Measurements from ENCODE around the gene COL3A1.

The COL3A1 gene

GRCh38 chr2:189012351-189012750 is 38.2 kb downstream of the COL3A1 start:
- no peak overlapping the region for H3K27ac ChIP-seq
- CTCF ChIA-PET, result no interaction called here
- POLR2A ChIA-PET (ENCODE audit: low non-redundant PET), result no interaction called here
- no peak for DNase-seq (ENCODE audit: low spot score)
- TF ChIP-seq CTCF (conservative IDR thresholded peaks at IDR 0.05; ENCODE audit: low read depth), result no peak

GRCh38 chr2:189013031-189013430 is 38.9 kb downstream of the COL3A1 start:
- ChIA-PET POLR2A (ENCODE audit: low non-redundant PET) (no interaction called here), CTCF (no interaction called here)
- no peak overlapping the region for H3K27ac ChIP-seq
- no peak for TF ChIP-seq CTCF (conservative IDR thresholded peaks at IDR 0.05; ENCODE audit: low read depth)
- DNase-seq (ENCODE audit: low spot score), result no peak

- no peak for TF ChIP-seq CTCF (conservative IDR thresholded peaks at IDR 0.05; ENCODE audit: low read depth)
- no peak overlapping the region for H3K27ac ChIP-seq
- ChIA-PET CTCF (interaction anchor here (0.6 kb wide), 1 partner anchor 484 kb away, joined by 3 read pairs; no protein-coding TSS in a partner anchor), POLR2A (ENCODE audit: low non-redundant PET) (no interaction called here)
- no peak for DNase-seq (ENCODE audit: low spot score)
These were observed 39.7 kb downstream of the COL3A1 start for GRCh38 chr2:189013671-189014448.

- ChIA-PET POLR2A (ENCODE audit: low non-redundant PET) (no interaction called here), CTCF (interaction anchor here (0.6 kb wide), 1 partner anchor 485 kb away, joined by 3 read pairs; no protein-coding TSS in a partner anchor)
- no peak overlapping the region for H3K27ac ChIP-seq
- no peak for DNase-seq (ENCODE audit: low spot score)
- no peak for TF ChIP-seq CTCF (conservative IDR thresholded peaks at IDR 0.05; ENCODE audit: low read depth)
These were observed 40.4 kb downstream of the COL3A1 start for GRCh38 chr2:189014449-189015138.

GRCh38 chr2:189015359-189015758 is 41.2 kb downstream of the COL3A1 start:
- H3K27ac ChIP-seq, result no peak overlapping the region
- no peak for DNase-seq (ENCODE audit: low spot score)

More at GRCh38 chr2:189015359-189015758, 41.2 kb downstream of the COL3A1 start:
- CTCF ChIA-PET, result no interaction called here
- TF ChIP-seq CTCF (conservative IDR thresholded peaks at IDR 0.05; ENCODE audit: low read depth), result no peak
- POLR2A ChIA-PET (ENCODE audit: low non-redundant PET), result no interaction called here

Measured in RWPE1 (cell line).